ENCODE results near the gene PPEF1. TPM values are rescaled to one million over a fixed set of nuclear protein-coding genes. Genes with fewer than 3 reads are reported as not detected.

Gene PPEF1
- total RNA-seq, 1 donor from 2014 or later: 0.58 TPM

DNA sequence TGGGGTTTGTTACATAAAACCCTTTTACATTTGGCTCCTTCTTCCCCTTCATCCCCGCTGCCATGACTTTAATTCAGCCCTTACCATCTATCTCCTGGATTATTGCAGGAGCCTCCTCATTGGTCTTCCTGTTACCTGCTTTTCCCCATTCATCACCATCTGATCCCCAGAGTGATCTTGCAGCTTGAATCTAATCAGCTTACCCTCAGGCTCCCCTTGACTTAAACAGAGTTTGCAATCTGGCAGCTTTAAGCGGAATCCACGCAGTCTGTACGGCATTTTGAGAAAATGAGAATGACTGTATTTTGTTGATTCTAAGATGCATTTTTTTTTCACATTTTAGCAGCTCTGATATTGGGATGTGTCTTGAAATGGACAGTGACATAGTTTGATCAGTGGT, 14.9 kb upstream of the PPEF1 start:
- H3K4me1 ChIP-seq: no peaks in the 10 kb centered on the region
- no peaks in the 10 kb centered on the region for H3K27me3 ChIP-seq (ENCODE audit: low read depth)
- no peak overlapping the region for H3K27ac ChIP-seq (replicated peaks)
- intact Hi-C loops (cut with micrococcal nuclease): no loop called here
- H3K4me3 ChIP-seq: no peak overlapping the region
- DNase-seq: no peak
- no peak for TF ChIP-seq CTCF (IDR thresholded peaks at IDR 0.05; ENCODE audit: borderline replicate concordance)
- H3K9me3 ChIP-seq (replicated peaks): no peaks in the 10 kb centered on the region
- H3K36me3 ChIP-seq: no peaks in the 10 kb centered on the region

DNA sequence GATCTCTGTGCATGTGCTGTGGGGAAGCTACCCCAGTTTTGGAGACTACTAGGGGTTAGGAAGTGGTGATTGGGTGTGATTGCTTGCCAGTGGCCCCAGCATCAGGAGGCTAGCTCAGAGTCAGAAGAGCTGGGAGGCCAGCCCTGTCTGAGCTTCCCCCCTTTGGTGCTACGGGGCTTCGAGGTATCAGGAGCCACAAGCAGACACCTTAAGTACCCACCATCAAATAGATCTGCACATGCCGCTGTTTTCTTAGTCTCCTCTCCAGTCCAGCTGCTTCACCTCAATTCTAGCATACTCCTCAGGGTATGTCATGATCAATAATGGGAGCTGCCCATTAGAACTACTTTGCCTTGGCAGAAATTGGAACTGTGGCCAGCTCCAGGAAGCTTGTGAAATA, 10.8 kb upstream of the PPEF1 start:
- DNase-seq: no peak
- intact Hi-C loops (cut with micrococcal nuclease): no loop called here
- no peak for TF ChIP-seq CTCF (IDR thresholded peaks at IDR 0.05; ENCODE audit: borderline replicate concordance)
- Histone ChIP-seq H3K4me3 (no peak overlapping the region), H3K9me3 (replicated peaks) (no peaks in the 10 kb centered on the region), H3K27me3 (ENCODE audit: low read depth) (no peaks in the 10 kb centered on the region), H3K4me1 (no peaks in the 10 kb centered on the region), H3K36me3 (no peaks in the 10 kb centered on the region), H3K27ac (replicated peaks) (no peak overlapping the region)

DNA sequence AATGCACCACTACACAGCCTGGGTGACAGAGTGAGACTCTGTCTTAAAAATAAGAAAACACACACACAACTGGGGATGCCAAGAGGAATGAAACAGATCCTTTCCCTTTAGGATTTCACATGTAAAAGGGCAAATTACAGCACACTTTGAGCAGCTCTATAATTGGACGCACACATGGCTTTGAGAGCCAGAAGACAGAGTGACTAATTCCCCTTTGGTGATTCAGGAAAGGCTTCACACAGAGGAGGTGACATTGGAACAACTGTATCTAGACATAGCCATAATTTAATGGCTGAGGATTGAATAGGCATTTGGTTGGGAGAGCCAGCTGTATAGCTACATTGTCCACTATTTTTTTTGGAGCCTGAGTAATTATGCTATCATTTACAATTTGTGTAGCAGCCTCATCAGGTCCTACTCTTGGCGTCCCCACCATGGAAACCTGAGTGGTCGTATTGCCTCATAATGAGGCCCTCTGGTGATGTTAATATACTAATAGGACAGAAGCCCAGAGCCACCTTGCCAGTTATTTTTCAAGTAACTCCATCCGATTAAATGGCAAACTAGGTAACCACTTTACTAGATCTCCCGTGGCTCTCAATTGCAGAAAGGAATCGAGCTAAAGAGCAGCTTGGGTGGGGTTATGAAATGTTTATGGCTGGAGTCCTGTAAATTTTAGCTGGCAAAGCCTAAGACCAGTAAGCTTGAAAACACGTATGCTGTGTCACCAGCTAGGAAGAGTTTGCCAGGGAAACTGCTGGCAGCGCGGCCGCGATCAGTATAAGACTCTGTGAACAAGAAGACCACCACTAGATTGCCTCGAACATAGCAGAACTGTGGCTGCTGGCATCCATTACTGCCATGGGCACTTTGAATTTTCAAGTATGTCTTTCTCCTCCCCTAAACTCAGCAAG, 8.5 kb upstream of the PPEF1 start:
- Histone ChIP-seq H3K27me3 (ENCODE audit: low read depth) (no peaks in the 10 kb centered on the region), H3K9me3 (replicated peaks) (no peaks in the 10 kb centered on the region), H3K4me1 (no peaks in the 10 kb centered on the region), H3K27ac (replicated peaks) (no peak overlapping the region), H3K4me3 (no peak overlapping the region), H3K36me3 (no peaks in the 10 kb centered on the region)
- no peak for TF ChIP-seq CTCF (IDR thresholded peaks at IDR 0.05; ENCODE audit: borderline replicate concordance)
- DNase-seq: no peak
- intact Hi-C loops (cut with micrococcal nuclease): no loop called here

DNA sequence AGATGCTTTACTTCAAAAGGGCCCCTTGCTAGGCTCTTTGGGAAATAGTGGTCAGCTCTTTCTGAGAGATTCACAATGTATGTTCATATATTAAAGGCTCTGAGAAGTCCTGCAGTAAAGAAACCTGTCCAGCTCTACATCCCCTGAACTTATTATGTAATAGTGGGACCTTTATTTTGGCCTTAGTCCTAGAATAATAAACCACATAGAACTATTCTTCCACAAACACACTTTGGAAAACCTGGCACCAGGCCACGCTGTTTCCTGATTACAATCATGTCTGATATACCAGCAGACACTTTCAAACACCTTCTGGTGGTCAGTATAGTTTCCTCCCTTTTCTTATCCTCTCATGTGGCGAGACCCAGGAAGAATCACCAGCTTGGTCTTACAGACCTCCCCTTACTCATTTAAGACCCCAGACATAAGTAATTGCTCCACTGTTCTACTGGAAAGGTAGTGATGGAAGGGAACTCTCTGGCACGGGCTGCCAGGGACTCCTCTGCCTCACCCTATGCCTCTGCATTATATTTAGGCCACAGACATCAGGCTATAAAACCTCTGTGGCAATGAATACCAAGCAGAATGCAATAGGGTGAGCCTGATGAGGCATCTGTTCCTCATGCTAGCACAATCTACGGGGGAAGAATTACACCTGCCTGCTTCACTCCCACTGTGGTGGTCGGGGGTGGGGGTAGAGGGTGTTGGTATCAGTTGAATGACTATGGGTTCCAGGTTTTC, 5.7 kb upstream of the PPEF1 start:
- DNase-seq: peak; percentile 17
- TF ChIP-seq CTCF (IDR thresholded peaks at IDR 0.05; ENCODE audit: borderline replicate concordance): no peak
- H3K27ac ChIP-seq (replicated peaks): no peak overlapping the region

GRCh38 chrX:18702362-18703195, 4.9 kb upstream of the PPEF1 start:
- Histone ChIP-seq H3K9me3 (replicated peaks) (no peaks in the 10 kb centered on the region), H3K36me3 (no peaks in the 10 kb centered on the region), H3K4me3 (no peak overlapping the region), H3K27ac (replicated peaks) (no peak overlapping the region), H3K4me1 (no peaks in the 10 kb centered on the region), H3K27me3 (ENCODE audit: low read depth) (no peaks in the 10 kb centered on the region)
- DNase-seq: no peak
- intact Hi-C loops (cut with micrococcal nuclease): no loop called here
- TF ChIP-seq CTCF (IDR thresholded peaks at IDR 0.05; ENCODE audit: borderline replicate concordance): no peak

More for the DNA sequence above, 5.7 kb upstream of the PPEF1 start:
- Histone ChIP-seq H3K27me3 (ENCODE audit: low read depth) (no peaks in the 10 kb centered on the region), H3K4me3 (no peak overlapping the region), H3K9me3 (replicated peaks) (no peaks in the 10 kb centered on the region), H3K4me1 (no peaks in the 10 kb centered on the region), H3K36me3 (no peaks in the 10 kb centered on the region)
- intact Hi-C loops (cut with micrococcal nuclease): no loop called here
